ENCODE data around the gene TBC1D1. TPM values are rescaled to one million over a fixed set of nuclear protein-coding genes. Genes with fewer than 3 reads are reported as not detected.

The TBC1D1 gene
- total RNA-seq, 3 donors from 2014 or later (not counting 1 experiment from before 2014, with no cell fraction given) = 59.2 to 78.6 (median 68.5) TPM

DNA sequence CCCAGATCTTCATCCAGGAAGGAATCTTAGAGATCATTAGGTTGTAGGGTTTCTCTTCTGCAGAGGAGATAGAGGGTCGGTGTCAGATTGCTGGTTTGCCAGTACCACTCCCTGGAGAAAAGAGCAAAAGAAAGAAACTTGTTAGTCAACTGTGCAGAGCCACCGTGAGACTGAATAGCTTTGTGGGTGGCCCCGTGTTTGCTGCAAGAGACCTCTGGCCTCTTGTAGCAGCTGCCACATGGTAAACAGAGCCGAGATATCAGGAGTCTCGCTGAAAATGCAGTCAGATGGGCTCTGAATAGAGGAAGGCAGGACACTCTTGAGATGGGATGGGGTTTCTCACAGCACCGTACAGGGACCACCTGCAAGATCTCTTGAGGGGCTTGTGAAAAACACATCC is 219.0 kb downstream of the TBC1D1 start:
- 95% methylated on average over 6 of the region's 6 CpGs for WGBS (ENCODE audit: insufficient coverage)
- Histone ChIP-seq H3K36me3 (ENCODE audit: control insufficient read depth, insufficient read depth, low read length) (peaks cover 25% of the 10 kb centered on the region), H3K4me3 (ENCODE audit: low read length) (no peak overlapping the region), H3K9me3 (ENCODE audit: control insufficient read depth, insufficient read depth, low read length) (no peaks in the 10 kb centered on the region), H3K4me1 (ENCODE audit: control insufficient read depth, insufficient read depth, low read length) (peaks cover 13% of the 10 kb centered on the region), H3K27me3 (ENCODE audit: control insufficient read depth, insufficient read depth, low read length) (no peaks in the 10 kb centered on the region), H3K27ac (ENCODE audit: low read length) (no peak overlapping the region)
- Mint-ChIP-seq H3K4me3 (no peak overlapping the region), H3K36me3 (peaks cover 19% of the 10 kb centered on the region), H3K27me3 (ENCODE audit: low read depth in 2 of 2) (no peaks in the 10 kb centered on the region), H3K27ac (no peak overlapping the region), H3K4me1 (peaks cover 30 to 41% of the 10 kb centered on the region in 2 donors), H3K9me3 (no peaks in the 10 kb centered on the region)
- DNase-seq (no peak), ATAC-seq (no peak)
- intact Hi-C loops (cut with micrococcal nuclease) = no loop called here
- TF ChIP-seq, protein P1, sequence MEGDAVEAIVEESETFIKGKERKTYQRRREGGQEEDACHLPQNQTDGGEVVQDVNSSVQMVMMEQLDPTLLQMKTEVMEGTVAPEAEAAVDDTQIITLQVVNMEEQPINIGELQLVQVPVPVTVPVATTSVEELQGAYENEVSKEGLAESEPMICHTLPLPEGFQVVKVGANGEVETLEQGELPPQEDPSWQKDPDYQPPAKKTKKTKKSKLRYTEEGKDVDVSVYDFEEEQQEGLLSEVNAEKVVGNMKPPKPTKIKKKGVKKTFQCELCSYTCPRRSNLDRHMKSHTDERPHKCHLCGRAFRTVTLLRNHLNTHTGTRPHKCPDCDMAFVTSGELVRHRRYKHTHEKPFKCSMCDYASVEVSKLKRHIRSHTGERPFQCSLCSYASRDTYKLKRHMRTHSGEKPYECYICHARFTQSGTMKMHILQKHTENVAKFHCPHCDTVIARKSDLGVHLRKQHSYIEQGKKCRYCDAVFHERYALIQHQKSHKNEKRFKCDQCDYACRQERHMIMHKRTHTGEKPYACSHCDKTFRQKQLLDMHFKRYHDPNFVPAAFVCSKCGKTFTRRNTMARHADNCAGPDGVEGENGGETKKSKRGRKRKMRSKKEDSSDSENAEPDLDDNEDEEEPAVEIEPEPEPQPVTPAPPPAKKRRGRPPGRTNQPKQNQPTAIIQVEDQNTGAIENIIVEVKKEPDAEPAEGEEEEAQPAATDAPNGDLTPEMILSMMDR (IDR thresholded peaks at IDR 0.05) = no peak

DNA sequence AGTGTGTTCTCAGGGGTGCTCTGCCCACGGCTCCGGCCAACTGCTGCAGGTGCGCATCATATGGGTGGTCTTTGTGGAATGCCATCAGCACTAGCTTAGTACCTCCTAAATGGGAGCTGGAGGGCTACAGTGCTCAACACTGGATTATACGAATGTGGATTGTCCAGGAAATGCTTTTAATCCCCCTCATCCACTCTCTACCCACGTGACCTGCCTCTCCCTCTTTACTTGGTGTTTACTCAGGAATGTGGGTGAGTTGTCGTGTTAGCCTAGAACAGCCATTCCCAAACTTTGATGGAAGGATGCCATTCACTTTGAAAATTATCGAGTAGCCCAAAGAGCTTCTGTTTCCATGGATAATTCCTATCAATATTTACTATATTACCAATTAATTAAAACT is 220.1 kb downstream of the TBC1D1 start:
- peaks cover 30 to 32% of the 10 kb centered on the region in 2 donors for H3K4me1 Mint-ChIP-seq
- no peaks in the 10 kb centered on the region for H3K9me3 Mint-ChIP-seq
- no peak for DNase-seq
- no peak for ATAC-seq
- peaks cover 23% of the 10 kb centered on the region for H3K36me3 Mint-ChIP-seq
- Histone ChIP-seq H3K4me1 (ENCODE audit: control insufficient read depth, insufficient read depth, low read length) (peaks cover 13% of the 10 kb centered on the region), H3K9me3 (ENCODE audit: control insufficient read depth, insufficient read depth, low read length) (no peaks in the 10 kb centered on the region), H3K36me3 (ENCODE audit: control insufficient read depth, insufficient read depth, low read length) (peaks cover 25% of the 10 kb centered on the region), H3K27ac (ENCODE audit: low read length) (no peak overlapping the region), H3K27me3 (ENCODE audit: control insufficient read depth, insufficient read depth, low read length) (no peaks in the 10 kb centered on the region), H3K4me3 (ENCODE audit: low read length) (no peak overlapping the region)
- H3K27me3 Mint-ChIP-seq (ENCODE audit: low read depth in 2 of 2) = no peaks in the 10 kb centered on the region
- H3K27ac Mint-ChIP-seq = no peak overlapping the region
- TF ChIP-seq, protein P1 (IDR thresholded peaks at IDR 0.05) = no peak
- intact Hi-C loops (cut with micrococcal nuclease) = no loop called here
- WGBS (ENCODE audit: insufficient coverage) = 98% methylated on average over 5 of the region's 7 CpGs
- H3K4me3 Mint-ChIP-seq = no peak overlapping the region

DNA sequence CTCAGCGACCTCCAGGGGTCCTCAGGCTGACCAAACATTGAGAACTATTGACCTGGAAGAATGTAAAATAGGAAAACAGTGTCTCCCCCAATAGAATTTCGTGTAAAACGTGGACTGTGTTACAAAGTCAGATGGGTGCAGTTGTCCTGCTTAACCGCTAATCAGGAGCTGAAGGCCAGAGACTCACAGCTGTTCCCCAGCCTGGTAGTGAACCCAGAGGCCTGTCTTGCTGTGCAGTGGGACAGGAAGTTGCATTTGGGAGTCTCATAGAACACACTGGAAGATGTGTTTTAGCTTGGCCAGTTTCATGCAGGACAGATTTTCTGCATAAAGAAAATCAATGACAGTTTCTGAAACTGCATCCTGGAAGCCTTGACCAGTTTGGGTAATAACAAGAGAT is 220.8 kb downstream of the TBC1D1 start:
- H3K27ac Mint-ChIP-seq = no peak overlapping the region
- no peaks in the 10 kb centered on the region for H3K27me3 ChIP-seq (ENCODE audit: control insufficient read depth, insufficient read depth, low read length)
- no peak overlapping the region for H3K27ac ChIP-seq (ENCODE audit: low read length)
- no peaks in the 10 kb centered on the region for H3K9me3 ChIP-seq (ENCODE audit: control insufficient read depth, insufficient read depth, low read length)
- ATAC-seq = no peak
- H3K9me3 Mint-ChIP-seq = no peaks in the 10 kb centered on the region
- H3K36me3 ChIP-seq (ENCODE audit: control insufficient read depth, insufficient read depth, low read length) = peaks cover 24% of the 10 kb centered on the region
- H3K27me3 Mint-ChIP-seq (ENCODE audit: low read depth in 2 of 2) = no peaks in the 10 kb centered on the region
- WGBS (ENCODE audit: insufficient coverage) = 95% methylated on average over 4 of the region's 4 CpGs
- TF ChIP-seq, protein P1 (IDR thresholded peaks at IDR 0.05) = no peak
- H3K36me3 Mint-ChIP-seq = peaks cover 30% of the 10 kb centered on the region
- H3K4me3 ChIP-seq (ENCODE audit: low read length) = no peak overlapping the region
- no peak overlapping the region for H3K4me3 Mint-ChIP-seq
- DNase-seq = no peak
- intact Hi-C loops (cut with micrococcal nuclease) = no loop called here
- peaks cover 27 to 30% of the 10 kb centered on the region in 2 donors for H3K4me1 Mint-ChIP-seq
- peaks cover 10% of the 10 kb centered on the region for H3K4me1 ChIP-seq (ENCODE audit: control insufficient read depth, insufficient read depth, low read length)

DNA sequence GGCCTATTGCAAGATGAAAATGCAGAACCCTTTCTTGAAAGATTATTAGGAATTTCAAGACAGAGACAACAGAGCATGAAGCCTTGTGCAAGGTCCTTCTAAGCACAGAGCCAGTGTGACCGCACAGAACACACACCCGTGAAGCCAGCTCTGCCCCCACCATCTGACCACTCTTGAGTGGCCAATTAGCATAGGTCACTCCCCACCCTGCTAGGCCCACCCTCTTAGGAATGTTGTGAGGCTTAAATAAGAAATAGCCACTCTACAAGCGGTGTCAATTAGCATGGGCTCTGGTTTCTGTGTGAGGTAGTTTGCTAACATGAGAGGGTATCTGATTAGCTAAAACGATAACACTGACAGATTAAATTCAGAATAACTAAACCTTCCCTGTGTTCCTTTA is 222.2 kb downstream of the TBC1D1 start:
- DNase-seq (no peak), ATAC-seq (no peak)
- no peaks in the 10 kb centered on the region for H3K27me3 ChIP-seq (ENCODE audit: control insufficient read depth, insufficient read depth, low read length)
- 100% methylated on average over 3 of the region's 4 CpGs for WGBS (ENCODE audit: insufficient coverage)
- H3K9me3 Mint-ChIP-seq = no peaks in the 10 kb centered on the region
- peaks cover 29% of the 10 kb centered on the region for H3K36me3 ChIP-seq (ENCODE audit: control insufficient read depth, insufficient read depth, low read length)
- H3K27ac Mint-ChIP-seq = no peak overlapping the region
- peaks cover 13 to 25% of the 10 kb centered on the region in 2 donors for H3K4me1 Mint-ChIP-seq
- no peaks in the 10 kb centered on the region for H3K27me3 Mint-ChIP-seq (ENCODE audit: low read depth in 2 of 2)
- H3K4me3 Mint-ChIP-seq = no peak overlapping the region
- no peak overlapping the region for H3K4me3 ChIP-seq (ENCODE audit: low read length)
- TF ChIP-seq, protein P1 (IDR thresholded peaks at IDR 0.05) = no peak
- H3K4me1 ChIP-seq (ENCODE audit: control insufficient read depth, insufficient read depth, low read length) = no peaks in the 10 kb centered on the region
- H3K27ac ChIP-seq (ENCODE audit: low read length) = no peak overlapping the region
- intact Hi-C loops (cut with micrococcal nuclease) = no loop called here
- peaks cover 37% of the 10 kb centered on the region for H3K36me3 Mint-ChIP-seq
- no peaks in the 10 kb centered on the region for H3K9me3 ChIP-seq (ENCODE audit: control insufficient read depth, insufficient read depth, low read length)
